IMR-90 (cell line): ENCODE measurements around the gene TENM4. TPM values are rescaled to one million over a fixed set of nuclear protein-coding genes. Genes with fewer than 3 reads are reported as not detected.

ENCODE experiments used
- ATAC-seq: fragments of 200-7000 bp; cut with Tn5 transposase; 2 replicates; pipeline ENCODE4 v1.9.1; 2020; ENCODE audit warnings: low read depth, mild to moderate bottlenecking, moderate library complexity
- BruUV-seq: library from RNA; stranded (reverse); fragments of 400-500 nt; replicated peaks from 2 replicates; lab custom pipeline; 2021; lab: Mats Ljungman, UMichigan
- CTCF ChIA-PET: fragments of 300-600 bp; formaldehyde crosslinking; extraction: SDS; loops from one replicate; lab custom pipeline; 2021; ENCODE audit warnings: antibody characterized with exemption; lab: Yijun Ruan, JAX
- POLR2A ChIA-PET: fragments of 300-600 bp; sonication (Branson Sonifier 250); formaldehyde crosslinking; loops from one replicate; lab custom pipeline; 2022; ENCODE audit warnings: antibody characterized with exemption; ENCODE audit not compliant: unreplicated experiment; lab: Charles Lee
- DNase-seq: peaks from one replicate; pipeline ENCODE4 v3.0.0; 2013
- H2AFZ ChIP-seq: replicated peaks from 2 replicates; pipeline ENCODE3; 2013; ENCODE audit warnings: low read length, mild to moderate bottlenecking; ENCODE audit not compliant: poor library complexity
- H2AK5ac ChIP-seq: 2 replicates; pipeline ENCODE4 v1.6.1; 2013; ENCODE audit warnings: low read depth, low read length, inconsistent platforms
- H2AK9ac ChIP-seq: replicated peaks from 2 replicates; pipeline ENCODE3; 2013; ENCODE audit warnings: mild to moderate bottlenecking, low read depth, low read length, moderate library complexity; ENCODE audit not compliant: poor library complexity
- H2BK120ac ChIP-seq: 2 replicates; pipeline ENCODE4 v1.6.1; 2013; ENCODE audit warnings: low read depth, low read length, inconsistent platforms
- H2BK15ac ChIP-seq: 3 replicates; pipeline ENCODE4 v1.6.1; 2013; ENCODE audit warnings: low read depth, low read length, inconsistent platforms
- H2BK20ac ChIP-seq: 2 replicates; pipeline ENCODE4 v1.6.1; 2013; ENCODE audit warnings: low read depth, mild to moderate bottlenecking, inconsistent platforms, low read length, moderate library complexity
- H2BK5ac ChIP-seq: 2 replicates; pipeline ENCODE4 v1.6.1; 2013; ENCODE audit warnings: mild to moderate bottlenecking, low read depth, low read length, inconsistent platforms; ENCODE audit not compliant: poor library complexity, severe bottlenecking
- H3K14ac ChIP-seq: replicated peaks from 2 replicates; pipeline ENCODE4 v1.6.1; 2013; ENCODE audit warnings: low read depth, low read length, inconsistent platforms
- H3K18ac ChIP-seq: 2 replicates; pipeline ENCODE4 v1.6.1; 2013; ENCODE audit warnings: low read depth, low read length, control low read depth
- H3K23ac ChIP-seq: 2 replicates; pipeline ENCODE4 v1.6.1; 2013; ENCODE audit warnings: low read depth, low read length, inconsistent platforms
- H3K27ac ChIP-seq: 2 replicates; pipeline ENCODE4 v1.5.1; 2013; ENCODE audit warnings: mild to moderate bottlenecking, control low read depth, low read length; ENCODE audit not compliant: insufficient read depth
- H3K27me3 ChIP-seq: 2 replicates; pipeline ENCODE4 v1.6.1; 2013; ENCODE audit warnings: low read length; ENCODE audit not compliant: control insufficient read depth, insufficient read depth
- H3K36me3 ChIP-seq: 2 replicates; pipeline ENCODE4 v1.6.1; 2013; ENCODE audit warnings: low read length, mixed read lengths; ENCODE audit not compliant: control insufficient read depth, insufficient read depth
- H3K4ac ChIP-seq: 2 replicates; pipeline ENCODE4 v1.6.1; 2013; ENCODE audit warnings: low read depth, low read length, inconsistent platforms
- H3K4me1 ChIP-seq: 2 replicates; pipeline ENCODE4 v1.6.1; 2013; ENCODE audit warnings: low read length, mixed read lengths; ENCODE audit not compliant: control insufficient read depth, insufficient read depth
- H3K4me2 ChIP-seq: 2 replicates; pipeline ENCODE4 v1.6.1; 2013; ENCODE audit warnings: low read depth, mild to moderate bottlenecking, control low read depth, low read length, moderate library complexity
- H3K4me3 ChIP-seq: 2 replicates; pipeline ENCODE4 v1.5.1; 2013; ENCODE audit warnings: low read depth, mild to moderate bottlenecking, control low read depth, low read length, moderate library complexity; ENCODE audit not compliant: insufficient read depth
- H3K56ac ChIP-seq: 2 replicates; pipeline ENCODE4 v1.6.1; 2013; ENCODE audit warnings: low read length, inconsistent platforms; ENCODE audit not compliant: insufficient read depth; ENCODE audit errors: extremely low read depth
- H3K79me1 ChIP-seq, 2 experiments: 2 replicates each; pipeline ENCODE4 v1.6.1; 2013; ENCODE audit warnings: low read length in 2 of 2, inconsistent platforms in 1 of 2, low read depth in 1 of 2
- H3K9ac ChIP-seq: 2 replicates; pipeline ENCODE4 v1.6.1; 2013; ENCODE audit warnings: low read depth, low read length, control low read depth
- H3K9me1 ChIP-seq: 2 replicates; pipeline ENCODE4 v1.6.1; 2013; ENCODE audit warnings: low read length, inconsistent platforms; ENCODE audit not compliant: insufficient read depth
- H3K9me3 ChIP-seq: 2 replicates; pipeline ENCODE4 v1.6.1; 2013; ENCODE audit warnings: low read length; ENCODE audit not compliant: control insufficient read depth, insufficient read depth
- H4K20me1 ChIP-seq: 2 replicates; pipeline ENCODE4 v1.6.1; 2013; ENCODE audit warnings: low read length, inconsistent platforms; ENCODE audit not compliant: insufficient read depth
- H4K5ac ChIP-seq: 2 replicates; pipeline ENCODE4 v1.6.1; 2013; ENCODE audit warnings: mild to moderate bottlenecking, low read depth, low read length, control low read depth
- H4K8ac ChIP-seq, 2 experiments: 2 replicates each; pipeline ENCODE4 v1.6.1; 2013; ENCODE audit warnings: low read depth in 2 of 2, low read length in 2 of 2, control low read depth in 1 of 2, inconsistent platforms in 1 of 2
- H4K91ac ChIP-seq: 2 replicates; pipeline ENCODE4 v1.6.1; 2013; ENCODE audit warnings: low read depth, low read length, inconsistent platforms; ENCODE audit not compliant: insufficient read depth
- CEBPB ChIP-seq: IDR thresholded peaks from 2 replicates; pipeline ENCODE4 v1.6.1; 2012; ENCODE audit warnings: low read depth, low read length, improper control_type of control experiment
- CHD1 ChIP-seq: IDR thresholded peaks from 2 replicates; pipeline ENCODE4 v1.6.1; 2012; ENCODE audit warnings: low read depth, low read length, improper control_type of control experiment
- FOS ChIP-seq: fragments of 150-350 bp; IDR thresholded peaks from 2 replicates; pipeline ENCODE4 v1.6.1; 2016; ENCODE audit warnings: low read depth, low read length
- MXI1 ChIP-seq: IDR thresholded peaks from 2 replicates; pipeline ENCODE4 v1.6.1; 2012; ENCODE audit warnings: low read depth, mild to moderate bottlenecking, low read length, moderate library complexity, borderline replicate concordance
- RCOR1 ChIP-seq: IDR thresholded peaks from 2 replicates; pipeline ENCODE4 v1.6.1; 2012; ENCODE audit warnings: mild to moderate bottlenecking, low read length, improper control_type of control experiment; ENCODE audit not compliant: insufficient replicate concordance
- RFX5 ChIP-seq: IDR thresholded peaks from 2 replicates; pipeline ENCODE4 v1.8.0; 2012; ENCODE audit warnings: low read depth, mild to moderate bottlenecking, low read length, moderate library complexity
- SMC3 ChIP-seq: fragments of 150-350 bp; IDR thresholded peaks from 2 replicates; pipeline ENCODE4 v1.6.1; 2016; ENCODE audit warnings: low read depth, mild to moderate bottlenecking, antibody characterized with exemption, low read length, moderate library complexity
- WGBS, 2 experiments: methylation state at CpG; one replicate each; pipeline versions ENCODE4 v1.1.5 to v1.1.7; 2013; ENCODE audit warnings: missing lambda C conversion rate in 2 of 2; ENCODE audit not compliant: insufficient read length in 1 of 2; ENCODE audit errors: extremely low coverage in 2 of 2; 5-methylcytosine and 5-hydroxymethylcytosine counted together
- dilution Hi-C: fragments of 300-500 bp; cut with HindIII; formaldehyde crosslinking; loops from one replicate; pipeline ENCODE4 v1.14.3; 2018; ENCODE audit warnings: low sequenced_read_pairs; ENCODE audit not compliant: unreplicated experiment
- in situ Hi-C: fragments of 300-500 bp; cut with MboI; formaldehyde crosslinking; loops from 3 replicates; pipeline ENCODE4 v1.14.3; 2019; ENCODE audit warnings: low sequenced_read_pairs, inconsistent platforms, mixed read lengths
- intact Hi-C: fragments of 100-400 bp; cut with micrococcal nuclease; formaldehyde crosslinking; loops from 2 replicates; pipeline ENCODE4 v1.10.0; 2022
- polyA plus RNA-seq, 3 experiments: library from polyadenylated mRNA; depleted of rRNA; stranded (reverse); fragments of >200 nt; gene quantifications; 2 replicates each; pipeline ENCODE4 v1.2.3, GENCODE V29; 2012; ENCODE audit warnings: low replicate concordance in 1 of 3
- total RNA-seq: library from RNA; depleted of rRNA; stranded (reverse); fragments of >200 nt; gene quantifications from 2 replicates; pipeline ENCODE4 v1.2.3, GENCODE V29; 2012
- TF ChIP-seq, protein P1 (sequence below): fragments of 150-350 bp; IDR thresholded peaks from 2 replicates; pipeline ENCODE4 v1.6.1; 2016; ENCODE audit warnings: low read depth, mild to moderate bottlenecking, low read length, moderate library complexity, borderline replicate concordance
- TF ChIP-seq, protein P2 (sequence below): conservative IDR thresholded peaks from 2 replicates; pipeline ENCODE4 v1.5.1; 2012; ENCODE audit warnings: mild to moderate bottlenecking, low read depth, low read length, improper control_type of control experiment
- TF ChIP-seq, protein P3 (sequence below): fragments of 150-350 bp; IDR thresholded peaks from 2 replicates; pipeline ENCODE4 v1.6.1; 2017; ENCODE audit warnings: mild to moderate bottlenecking, antibody characterized with exemption, low read length, low read depth

The TENM4 gene
- total and polyA plus RNA-seq, 2 of the 4 experiments (the other 2 are of a cell fraction), result 7.4 to 9.0 TPM

DNA sequence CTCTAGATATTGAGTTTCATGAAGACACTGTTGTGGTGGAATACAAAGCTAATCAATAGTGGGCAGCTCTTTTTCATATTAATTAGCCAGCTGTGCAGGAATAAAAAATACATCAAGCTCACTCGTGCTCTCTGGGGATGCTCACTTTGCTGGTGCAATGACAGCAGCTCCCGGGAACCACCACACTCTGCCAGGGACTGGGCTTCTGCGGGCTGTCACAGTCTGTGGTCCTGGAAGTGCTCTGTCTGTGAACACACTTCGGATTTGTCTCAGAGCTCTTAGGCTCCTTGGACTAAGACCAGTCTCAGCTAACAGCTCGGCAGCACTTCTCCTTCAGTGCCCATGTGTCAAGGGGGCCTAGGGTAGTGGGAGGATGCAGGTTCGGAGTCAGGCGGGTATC is 393.5 kb downstream of the TENM4 start:
- Histone ChIP-seq H4K20me1 (no peaks in the 10 kb centered on the region), H2BK20ac (no peak overlapping the region), H3K9me1 (peaks cover 3% of the 10 kb centered on the region; the same call in 1 of the 2 replicates), H2AFZ (peak overlapping the region; percentile 29), H2AK9ac (no peak overlapping the region), H2BK5ac (no peak overlapping the region), H3K4me3 (no peak overlapping the region), H3K23ac (no peak overlapping the region), H3K4ac (no peak overlapping the region), H3K9me3 (peaks cover 2% of the 10 kb centered on the region; the same call in 1 of the 2 replicates), H3K14ac (no peak overlapping the region), H3K18ac (no peak overlapping the region), H4K8ac (no peak overlapping the region), H2BK120ac (no peak overlapping the region), H2BK15ac (no peak overlapping the region), H3K4me2 (no peak overlapping the region), H3K27me3 (no peaks in the 10 kb centered on the region), H3K79me1 (no peaks in the 10 kb centered on the region; a peak in 1 of 4 replicates), H3K27ac (no peak overlapping the region), H3K4me1 (peaks cover 21% of the 10 kb centered on the region; the same call in 1 of the 2 replicates), H3K56ac (no peak overlapping the region), H4K5ac (no peak overlapping the region; the same call in 1 of the 2 replicates), H3K36me3 (no peaks in the 10 kb centered on the region), H4K91ac (no peak overlapping the region), H2AK5ac (no peak overlapping the region), H3K9ac (no peak overlapping the region)
- in situ Hi-C loops, result no loop called here
- DNase-seq (no peak), ATAC-seq (no peak)
- intact Hi-C loops, result no loop called here
- WGBS, 2 experiments, result no CpG with 5 or more reads among the region's 7 CpGs
- POLR2A ChIA-PET, result no interaction called here
- BruUV-seq, result no TSS peak
- dilution Hi-C loops, result no loop called here
- TF ChIP-seq, protein P1, sequence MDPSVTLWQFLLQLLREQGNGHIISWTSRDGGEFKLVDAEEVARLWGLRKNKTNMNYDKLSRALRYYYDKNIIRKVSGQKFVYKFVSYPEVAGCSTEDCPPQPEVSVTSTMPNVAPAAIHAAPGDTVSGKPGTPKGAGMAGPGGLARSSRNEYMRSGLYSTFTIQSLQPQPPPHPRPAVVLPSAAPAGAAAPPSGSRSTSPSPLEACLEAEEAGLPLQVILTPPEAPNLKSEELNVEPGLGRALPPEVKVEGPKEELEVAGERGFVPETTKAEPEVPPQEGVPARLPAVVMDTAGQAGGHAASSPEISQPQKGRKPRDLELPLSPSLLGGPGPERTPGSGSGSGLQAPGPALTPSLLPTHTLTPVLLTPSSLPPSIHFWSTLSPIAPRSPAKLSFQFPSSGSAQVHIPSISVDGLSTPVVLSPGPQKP, result no peak
- TF ChIP-seq FOS (no peak), CEBPB (no peak), MXI1 (no peak), SMC3 (no peak), RCOR1 (no peak), CHD1 (no peak), RFX5 (no peak)
- TF ChIP-seq, protein P2, sequence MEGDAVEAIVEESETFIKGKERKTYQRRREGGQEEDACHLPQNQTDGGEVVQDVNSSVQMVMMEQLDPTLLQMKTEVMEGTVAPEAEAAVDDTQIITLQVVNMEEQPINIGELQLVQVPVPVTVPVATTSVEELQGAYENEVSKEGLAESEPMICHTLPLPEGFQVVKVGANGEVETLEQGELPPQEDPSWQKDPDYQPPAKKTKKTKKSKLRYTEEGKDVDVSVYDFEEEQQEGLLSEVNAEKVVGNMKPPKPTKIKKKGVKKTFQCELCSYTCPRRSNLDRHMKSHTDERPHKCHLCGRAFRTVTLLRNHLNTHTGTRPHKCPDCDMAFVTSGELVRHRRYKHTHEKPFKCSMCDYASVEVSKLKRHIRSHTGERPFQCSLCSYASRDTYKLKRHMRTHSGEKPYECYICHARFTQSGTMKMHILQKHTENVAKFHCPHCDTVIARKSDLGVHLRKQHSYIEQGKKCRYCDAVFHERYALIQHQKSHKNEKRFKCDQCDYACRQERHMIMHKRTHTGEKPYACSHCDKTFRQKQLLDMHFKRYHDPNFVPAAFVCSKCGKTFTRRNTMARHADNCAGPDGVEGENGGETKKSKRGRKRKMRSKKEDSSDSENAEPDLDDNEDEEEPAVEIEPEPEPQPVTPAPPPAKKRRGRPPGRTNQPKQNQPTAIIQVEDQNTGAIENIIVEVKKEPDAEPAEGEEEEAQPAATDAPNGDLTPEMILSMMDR, result no peak
- TF ChIP-seq, protein P3, sequence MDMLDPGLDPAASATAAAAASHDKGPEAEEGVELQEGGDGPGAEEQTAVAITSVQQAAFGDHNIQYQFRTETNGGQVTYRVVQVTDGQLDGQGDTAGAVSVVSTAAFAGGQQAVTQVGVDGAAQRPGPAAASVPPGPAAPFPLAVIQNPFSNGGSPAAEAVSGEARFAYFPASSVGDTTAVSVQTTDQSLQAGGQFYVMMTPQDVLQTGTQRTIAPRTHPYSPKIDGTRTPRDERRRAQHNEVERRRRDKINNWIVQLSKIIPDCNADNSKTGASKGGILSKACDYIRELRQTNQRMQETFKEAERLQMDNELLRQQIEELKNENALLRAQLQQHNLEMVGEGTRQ, result no peak
- CTCF ChIA-PET, result no interaction called here
